ENCODE data around the gene RPE65.
"Not testable (repeated sequence)": the region's sequence is repeated elsewhere in the genome, so short reads cannot be mapped to it uniquely, and the experiment has no call there.

RPE65 gene

DNA sequence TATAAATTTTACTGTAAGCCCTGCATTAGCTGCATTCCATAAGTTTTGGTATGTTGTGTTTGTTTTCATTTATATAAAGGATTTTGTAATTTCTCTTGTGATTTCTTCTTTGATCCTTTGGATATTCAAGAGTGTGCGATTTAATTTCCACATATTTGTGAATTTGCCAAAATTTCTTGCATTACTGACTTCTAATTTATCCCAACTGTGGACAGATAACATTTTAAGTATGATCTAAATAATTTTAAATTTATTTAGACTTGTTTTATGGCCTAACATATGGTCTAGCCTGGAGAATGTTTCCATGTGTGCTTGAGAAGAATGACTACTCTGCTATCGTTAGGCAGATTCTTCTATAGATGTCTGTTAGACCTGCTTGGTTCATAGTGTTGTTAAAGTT lies 23.2 kb downstream of the RPE65 start:
- no peaks in the 10 kb centered on the region for H3K4me1 Mint-ChIP-seq
- no peak overlapping the region for H3K4me3 Mint-ChIP-seq
- no peaks in the 10 kb centered on the region for H3K9me3 Mint-ChIP-seq
- H3K27me3 Mint-ChIP-seq, result no peaks in the 10 kb centered on the region
- DNase-seq, result no peak
- no peak for ATAC-seq
- no peak overlapping the region for H3K27ac Mint-ChIP-seq

DNA sequence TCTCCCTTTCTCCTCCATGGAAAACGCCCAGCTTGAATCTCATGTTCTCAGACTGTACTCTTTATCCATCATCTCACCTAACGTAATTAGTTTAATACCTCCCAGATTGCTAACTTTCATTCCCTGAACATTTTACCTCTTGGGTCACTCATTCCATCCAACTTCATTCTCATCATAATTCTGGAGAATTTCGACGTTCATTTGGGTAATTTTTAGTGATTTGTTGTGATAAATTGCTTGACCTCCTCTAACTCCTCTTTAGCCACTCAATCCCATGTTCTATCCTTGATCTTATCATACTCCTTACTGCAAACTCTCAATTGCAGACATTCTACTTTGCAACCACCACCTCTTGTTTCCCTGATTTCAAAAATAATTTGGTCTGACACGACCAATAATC lies 28.4 kb downstream of the RPE65 start:
- no peaks in the 10 kb centered on the region for H3K4me1 Mint-ChIP-seq
- ATAC-seq (no peak), DNase-seq (no peak)
- no peak overlapping the region for H3K27ac Mint-ChIP-seq
- H3K27me3 Mint-ChIP-seq, result no peaks in the 10 kb centered on the region
- H3K9me3 Mint-ChIP-seq, result no peaks in the 10 kb centered on the region
- no peak overlapping the region for H3K4me3 Mint-ChIP-seq

DNA sequence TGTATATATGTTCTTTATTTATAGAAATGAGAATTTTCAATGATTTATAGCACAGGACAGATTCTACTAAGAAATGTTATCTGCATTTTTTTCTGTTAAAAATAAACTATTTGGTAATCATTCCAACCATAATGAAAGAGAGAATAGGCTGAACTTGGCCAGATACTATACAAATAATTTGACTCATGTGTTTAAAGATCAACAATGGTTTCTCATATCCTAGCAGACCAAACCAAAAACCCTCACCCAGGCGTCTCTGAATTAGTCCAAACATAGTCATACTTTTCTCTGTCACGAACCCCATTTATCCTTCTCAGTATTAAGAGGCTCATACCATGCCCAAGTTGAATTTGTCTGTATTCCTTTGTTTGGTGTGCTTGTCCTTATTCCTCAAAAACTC lies 40.3 kb downstream of the RPE65 start:
- no peak for DNase-seq
- H3K27me3 Mint-ChIP-seq, result no peaks in the 10 kb centered on the region
- no peak for ATAC-seq
- H3K27ac Mint-ChIP-seq, result no peak overlapping the region
- no peak overlapping the region for H3K4me3 Mint-ChIP-seq
- no peaks in the 10 kb centered on the region for H3K4me1 Mint-ChIP-seq
- no peaks in the 10 kb centered on the region for H3K9me3 Mint-ChIP-seq

DNA sequence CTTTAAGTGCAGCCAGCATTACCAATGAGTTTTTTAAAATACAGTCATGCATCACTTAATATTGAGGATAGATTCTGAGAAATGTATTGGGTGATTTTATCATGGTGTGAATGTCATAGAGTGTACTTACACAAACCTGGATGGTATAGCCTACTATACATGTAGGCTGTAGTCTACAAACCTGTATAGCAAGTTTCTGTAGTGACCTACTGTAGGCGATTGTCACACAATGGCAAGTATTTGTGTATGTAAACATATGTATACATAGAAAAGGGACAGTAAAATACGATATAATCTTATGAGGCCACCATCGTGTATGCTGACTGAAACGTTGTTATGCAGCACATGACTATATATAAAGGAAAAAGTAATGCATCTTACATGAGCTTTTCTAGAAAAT lies 48.2 kb downstream of the RPE65 start:
- Mint-ChIP-seq H3K9me3 (no peaks in the 10 kb centered on the region), H3K27ac (no peak overlapping the region), H3K27me3 (no peaks in the 10 kb centered on the region), H3K4me3 (no peak overlapping the region), H3K4me1 (no peaks in the 10 kb centered on the region)
- no peak for DNase-seq
- ATAC-seq, result no peak

DNA sequence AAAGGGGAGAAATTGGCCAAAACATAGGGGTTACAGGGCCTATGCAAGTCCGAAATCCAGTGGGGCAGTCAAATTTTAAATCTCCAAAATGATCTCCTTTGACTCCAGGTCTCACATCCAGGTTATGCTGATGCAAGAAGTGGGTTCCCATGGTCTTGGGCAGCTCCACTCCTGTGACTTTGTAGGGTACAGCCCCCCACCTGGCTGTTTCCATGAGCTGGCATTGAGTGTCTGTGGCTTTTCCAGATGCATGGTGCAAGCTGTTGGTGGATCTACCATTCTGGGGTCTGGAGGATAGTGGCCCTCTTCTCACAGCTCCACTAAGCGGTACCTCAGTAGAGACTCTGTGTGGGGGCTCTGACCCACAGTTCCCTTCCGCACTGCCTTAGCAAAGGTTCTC lies 54.2 kb downstream of the RPE65 start:
- not testable (repeated sequence) for H3K4me3 Mint-ChIP-seq, ATAC-seq, H3K4me1 Mint-ChIP-seq, H3K27me3 Mint-ChIP-seq, H3K9me3 Mint-ChIP-seq, DNase-seq, H3K27ac Mint-ChIP-seq

DNA sequence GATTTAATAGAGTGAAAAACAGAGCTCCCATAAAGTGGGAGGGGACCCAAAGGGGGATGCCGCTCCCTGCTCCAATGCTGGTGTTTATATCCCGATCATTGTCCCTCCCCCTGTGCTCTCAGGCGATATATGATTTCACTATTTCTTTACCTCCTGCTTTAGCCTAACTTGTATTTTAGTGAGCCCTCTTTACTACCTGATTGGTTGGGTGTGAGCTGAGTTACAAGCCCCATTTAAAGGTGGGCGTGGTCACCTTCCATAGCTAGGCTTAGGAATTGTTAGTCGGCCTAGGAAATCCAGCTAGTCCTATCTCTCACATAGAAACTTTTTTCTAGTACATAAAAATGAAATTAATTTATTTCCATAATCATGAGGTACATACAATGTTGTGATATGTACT lies 57.3 kb downstream of the RPE65 start:
- H3K4me1 Mint-ChIP-seq, ATAC-seq, H3K27me3 Mint-ChIP-seq, H3K4me3 Mint-ChIP-seq, DNase-seq, H3K27ac Mint-ChIP-seq, H3K9me3 Mint-ChIP-seq: not testable (repeated sequence)

DNA sequence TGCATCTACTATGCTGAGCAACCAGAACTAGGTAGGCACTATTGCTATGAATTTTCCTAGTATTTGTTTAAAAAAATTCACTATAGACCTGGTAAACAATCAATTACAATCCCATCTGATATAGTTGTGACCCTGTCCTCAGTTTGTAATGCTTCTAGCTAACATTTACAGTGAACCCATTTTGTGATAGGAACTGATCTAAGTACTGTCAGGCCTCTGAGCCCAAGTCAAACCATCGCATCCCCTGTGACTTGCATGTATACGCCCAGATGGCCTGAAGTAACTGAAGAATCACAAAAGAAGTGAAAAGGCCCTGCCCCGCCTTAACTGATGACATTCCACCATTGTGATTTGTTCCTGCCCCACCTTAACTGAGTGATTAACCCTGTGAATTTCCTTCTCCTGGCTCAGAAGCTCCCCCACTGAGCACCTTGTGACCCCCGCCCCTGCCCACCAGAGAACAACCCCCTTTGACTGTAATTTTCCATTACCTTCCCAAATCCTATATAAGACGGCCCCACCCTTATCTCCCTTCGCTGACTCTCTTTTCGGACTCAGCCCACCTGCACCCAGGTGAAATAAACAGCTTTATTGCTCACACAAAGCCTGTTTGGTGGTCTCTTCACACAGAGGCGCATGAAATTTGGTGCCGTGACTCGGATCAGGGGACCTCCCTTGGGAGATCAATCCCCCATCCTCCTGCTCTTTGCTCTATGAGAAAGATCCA lies 63.8 kb downstream of the RPE65 start:
- not testable (repeated sequence) for H3K4me3 Mint-ChIP-seq, H3K4me1 Mint-ChIP-seq, ATAC-seq, H3K27ac Mint-ChIP-seq, DNase-seq, H3K27me3 Mint-ChIP-seq
- H3K9me3 Mint-ChIP-seq, result peaks cover 0 to 26% of the 10 kb centered on the region in 2 donors

DNA sequence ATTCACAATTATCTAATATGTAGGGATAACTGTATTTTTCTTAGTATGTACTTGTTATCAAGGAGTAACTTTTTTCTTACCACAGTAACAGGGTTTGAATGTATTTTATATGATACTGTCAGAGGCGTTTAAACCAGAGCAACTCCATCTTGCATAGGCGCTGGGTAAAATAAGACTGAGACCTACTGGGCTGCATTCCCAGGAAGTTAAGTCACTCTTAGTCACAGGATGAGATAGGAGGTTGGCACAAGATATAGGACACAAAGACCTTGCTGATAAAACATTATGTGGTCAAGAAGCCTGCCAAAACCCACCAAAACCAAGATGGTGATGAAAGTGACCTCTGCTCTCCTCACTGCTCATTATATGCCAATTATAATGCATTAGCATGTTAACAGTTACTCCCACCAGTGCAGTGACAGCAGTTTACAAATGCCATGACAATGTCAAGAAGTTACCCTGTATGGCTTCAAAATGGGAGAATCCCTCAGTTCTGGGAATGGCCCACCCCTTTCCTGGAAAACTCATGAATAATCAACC lies 64.8 kb downstream of the RPE65 start:
- DNase-seq (no peak), ATAC-seq (no peak)
- no peak overlapping the region for H3K27ac Mint-ChIP-seq
- H3K4me1 Mint-ChIP-seq, result no peaks in the 10 kb centered on the region
- H3K9me3 Mint-ChIP-seq, result peaks cover 0 to 26% of the 10 kb centered on the region in 2 donors
- H3K27me3 Mint-ChIP-seq, result peaks cover 5% of the 10 kb centered on the region
- no peak overlapping the region for H3K4me3 Mint-ChIP-seq

DNA sequence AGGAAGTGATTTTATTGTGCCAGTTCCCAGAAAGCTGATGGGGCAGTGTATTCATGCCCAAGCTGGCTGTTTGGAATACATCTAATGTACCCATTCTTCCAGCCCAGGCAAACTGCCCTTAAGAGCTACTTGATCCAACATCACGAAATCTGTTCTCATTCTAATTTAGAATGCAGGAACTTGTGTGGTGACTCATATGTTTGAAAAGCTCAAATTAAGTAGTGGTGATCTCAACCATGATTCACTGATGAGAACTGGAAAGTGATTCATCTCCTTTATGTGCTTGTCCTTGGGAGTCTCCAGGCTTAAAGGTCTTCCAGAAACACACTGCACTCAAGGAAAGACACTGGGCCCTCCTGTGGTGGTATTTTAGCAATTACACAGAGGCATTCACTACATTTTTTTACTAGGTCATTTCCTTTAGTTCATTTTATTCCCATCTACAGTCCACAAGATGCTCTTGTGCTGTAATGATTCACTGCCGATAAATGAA lies 65.4 kb downstream of the RPE65 start:
- no peak overlapping the region for H3K4me3 Mint-ChIP-seq
- no peak overlapping the region for H3K27ac Mint-ChIP-seq
- peaks cover 0 to 26% of the 10 kb centered on the region in 2 donors for H3K9me3 Mint-ChIP-seq
- H3K27me3 Mint-ChIP-seq, result peaks cover 5% of the 10 kb centered on the region
- ATAC-seq (no peak), DNase-seq (no peak)
- no peaks in the 10 kb centered on the region for H3K4me1 Mint-ChIP-seq

DNA sequence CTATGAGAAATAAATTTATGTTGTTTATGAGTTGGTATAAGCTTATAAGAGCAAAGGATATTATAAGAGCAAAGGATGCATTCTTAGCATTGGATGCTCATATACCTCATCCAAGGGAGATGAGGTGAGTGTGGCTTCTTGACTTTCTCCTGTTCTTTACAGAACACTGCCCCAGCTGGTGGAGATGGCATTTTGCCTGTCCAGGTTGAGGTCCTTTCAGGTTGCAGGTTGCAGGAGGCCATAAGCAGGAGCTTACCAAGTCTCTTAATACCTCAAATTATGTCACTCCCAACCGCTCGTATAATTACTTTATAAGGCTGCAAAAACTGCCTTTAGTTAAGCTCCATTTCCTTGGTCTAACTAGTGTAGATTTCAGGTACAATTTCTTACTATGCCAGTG lies 66.7 kb downstream of the RPE65 start:
- Mint-ChIP-seq H3K4me1 (no peaks in the 10 kb centered on the region), H3K9me3 (peaks cover 0 to 24% of the 10 kb centered on the region in 2 donors), H3K27me3 (peaks cover 5% of the 10 kb centered on the region), H3K4me3 (no peak overlapping the region), H3K27ac (no peak overlapping the region)
- ATAC-seq (no peak), DNase-seq (no peak)

DNA sequence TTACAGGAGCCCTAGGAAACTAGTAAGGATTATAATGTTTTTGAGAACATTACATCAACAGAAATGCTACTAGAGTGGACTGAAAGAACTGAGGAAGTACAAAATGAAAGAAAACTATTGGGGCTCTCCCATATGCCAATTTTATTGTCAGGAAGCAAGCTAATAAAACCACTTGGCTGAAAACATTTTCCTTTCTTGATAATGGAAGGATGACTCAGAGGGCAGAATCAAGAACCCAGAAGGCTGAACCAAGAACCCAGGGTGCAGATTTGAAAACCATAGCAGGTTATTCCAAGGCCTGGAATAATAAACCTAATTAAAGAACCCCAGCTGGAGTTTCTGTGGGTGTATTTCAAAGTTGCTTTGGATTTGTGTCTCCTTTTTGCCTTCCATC lies 70.7 kb downstream of the RPE65 start:
- peaks cover 0 to 4% of the 10 kb centered on the region in 2 donors for H3K9me3 Mint-ChIP-seq
- no peak overlapping the region for H3K27ac Mint-ChIP-seq
- no peak for ATAC-seq
- no peak for DNase-seq
- peaks cover 10% of the 10 kb centered on the region for H3K27me3 Mint-ChIP-seq
- H3K4me3 Mint-ChIP-seq, result no peak overlapping the region
- H3K4me1 Mint-ChIP-seq, result no peaks in the 10 kb centered on the region

All from stimulated activated naive CD8-positive, alpha-beta T cell treated with anti-CD3 and anti-CD28 coated beads, Interleukin-15, amount 100 ng/mL, for 72 hours (primary cell).